ENCODE data around the gene CELSR3.

DNA sequence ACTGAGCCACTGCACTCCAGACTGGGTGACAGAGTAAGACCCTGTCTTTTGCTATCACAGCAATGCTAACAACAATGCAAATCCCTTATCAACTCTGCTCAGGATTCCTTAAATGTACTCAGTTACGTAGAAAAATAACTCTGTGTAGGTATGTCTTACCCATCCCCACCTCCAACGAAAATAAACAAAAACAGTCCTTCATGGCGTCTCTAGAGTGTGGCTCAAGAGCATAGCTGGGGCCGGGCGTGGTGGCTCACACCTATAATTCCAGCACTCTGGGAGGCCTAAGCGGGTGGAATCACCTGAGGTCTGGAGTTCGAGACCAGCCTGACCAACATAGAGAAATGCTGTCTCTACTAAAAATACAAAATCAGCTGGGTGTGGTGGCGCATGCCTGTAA, 36.2 kb upstream of the CELSR3 start:
- no peak for TF ChIP-seq POLR2AphosphoS5 (IDR thresholded peaks at IDR 0.05)
- TF ChIP-seq, protein P1, sequence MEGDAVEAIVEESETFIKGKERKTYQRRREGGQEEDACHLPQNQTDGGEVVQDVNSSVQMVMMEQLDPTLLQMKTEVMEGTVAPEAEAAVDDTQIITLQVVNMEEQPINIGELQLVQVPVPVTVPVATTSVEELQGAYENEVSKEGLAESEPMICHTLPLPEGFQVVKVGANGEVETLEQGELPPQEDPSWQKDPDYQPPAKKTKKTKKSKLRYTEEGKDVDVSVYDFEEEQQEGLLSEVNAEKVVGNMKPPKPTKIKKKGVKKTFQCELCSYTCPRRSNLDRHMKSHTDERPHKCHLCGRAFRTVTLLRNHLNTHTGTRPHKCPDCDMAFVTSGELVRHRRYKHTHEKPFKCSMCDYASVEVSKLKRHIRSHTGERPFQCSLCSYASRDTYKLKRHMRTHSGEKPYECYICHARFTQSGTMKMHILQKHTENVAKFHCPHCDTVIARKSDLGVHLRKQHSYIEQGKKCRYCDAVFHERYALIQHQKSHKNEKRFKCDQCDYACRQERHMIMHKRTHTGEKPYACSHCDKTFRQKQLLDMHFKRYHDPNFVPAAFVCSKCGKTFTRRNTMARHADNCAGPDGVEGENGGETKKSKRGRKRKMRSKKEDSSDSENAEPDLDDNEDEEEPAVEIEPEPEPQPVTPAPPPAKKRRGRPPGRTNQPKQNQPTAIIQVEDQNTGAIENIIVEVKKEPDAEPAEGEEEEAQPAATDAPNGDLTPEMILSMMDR (IDR thresholded peaks at IDR 0.05): no peak
- TF ChIP-seq POLR2A (IDR thresholded peaks at IDR 0.05): no peak
- TF ChIP-seq EP300 (IDR thresholded peaks at IDR 0.05): no peak

Data from sigmoid colon (tissue), 4 donors.